GM18870 (cell line): ENCODE data around the gene ADM2.
"Not testable (repeated sequence)": the region's sequence is repeated elsewhere in the genome, so short reads cannot be mapped to it uniquely, and the experiment has no call there.

ENCODE experiments used
- ATAC-seq: cut with Tn5 transposase; IDR thresholded peaks from one replicate; pipeline ENCODE4 v1.9.1; 2021; ENCODE audit warnings: moderate library complexity; ENCODE audit not compliant: unreplicated experiment

Gene ADM2

GRCh38 chr22:50505276-50505775 lies 24.0 kb downstream of the ADM2 start:
- no peak for ATAC-seq

- no peak for ATAC-seq
Observed at GRCh38 chr22:50505776-50506610, 24.6 kb downstream of the ADM2 start.

GRCh38 chr22:50506611-50507420 lies 25.5 kb downstream of the ADM2 start:
- no peak for ATAC-seq

GRCh38 chr22:50507421-50507990 lies 26.2 kb downstream of the ADM2 start, which contains the start of gene LMF2:
Gene LMF2, minus strand, starts transcription at chr22:50507702. Its CDS starts 27 bp downstream, at chr22:50507675.
- no peak for ATAC-seq

- peak; percentile 60 for ATAC-seq
Observed at GRCh38 chr22:50507991-50508884, 26.9 kb downstream of the ADM2 start, which contains the start of gene NCAPH2. Gene NCAPH2, plus strand, starts transcription at chr22:50508224. Its CDS starts 114 bp downstream, at chr22:50508338.

- no peak for ATAC-seq
Observed at GRCh38 chr22:50508897-50509296, 27.6 kb downstream of the ADM2 start.

GRCh38 chr22:50513175-50513574 lies 31.8 kb downstream of the ADM2 start:
- no peak for ATAC-seq

GRCh38 chr22:50516068-50516467 lies 34.7 kb downstream of the ADM2 start:
- ATAC-seq = no peak

- ATAC-seq = no peak
Observed at GRCh38 chr22:50516891-50517290, 35.5 kb downstream of the ADM2 start.

GRCh38 chr22:50517495-50518260 lies 36.3 kb downstream of the ADM2 start:
- no peak for ATAC-seq

GRCh38 chr22:50518606-50519005 lies 37.3 kb downstream of the ADM2 start:
- no peak for ATAC-seq

GRCh38 chr22:50519151-50519550 lies 37.8 kb downstream of the ADM2 start:
- ATAC-seq = no peak

GRCh38 chr22:50520184-50520583 lies 38.8 kb downstream of the ADM2 start:
- ATAC-seq = not testable (repeated sequence)

GRCh38 chr22:50520826-50521453 lies 39.6 kb downstream of the ADM2 start:
- ATAC-seq = no peak

GRCh38 chr22:50521710-50522109 lies 40.4 kb downstream of the ADM2 start:
- no peak for ATAC-seq

- ATAC-seq = no peak
Observed at GRCh38 chr22:50522208-50522805, 41.0 kb downstream of the ADM2 start.

GRCh38 chr22:50522806-50523438 lies 41.6 kb downstream of the ADM2 start:
- ATAC-seq = no peak

GRCh38 chr22:50523458-50523805 lies 42.1 kb downstream of the ADM2 start:
- no peak for ATAC-seq
